ENCODE data around the gene CRTAP. TPM values are rescaled to one million over a fixed set of nuclear protein-coding genes. Genes with fewer than 3 reads are reported as not detected.
"Not testable (repeated sequence)": the region's sequence is repeated elsewhere in the genome, so short reads cannot be mapped to it uniquely, and the experiment has no call there.

The CRTAP gene
- total and polyA plus RNA-seq, 11 donors: 16.1 to 148 (median 80.7) TPM

DNA sequence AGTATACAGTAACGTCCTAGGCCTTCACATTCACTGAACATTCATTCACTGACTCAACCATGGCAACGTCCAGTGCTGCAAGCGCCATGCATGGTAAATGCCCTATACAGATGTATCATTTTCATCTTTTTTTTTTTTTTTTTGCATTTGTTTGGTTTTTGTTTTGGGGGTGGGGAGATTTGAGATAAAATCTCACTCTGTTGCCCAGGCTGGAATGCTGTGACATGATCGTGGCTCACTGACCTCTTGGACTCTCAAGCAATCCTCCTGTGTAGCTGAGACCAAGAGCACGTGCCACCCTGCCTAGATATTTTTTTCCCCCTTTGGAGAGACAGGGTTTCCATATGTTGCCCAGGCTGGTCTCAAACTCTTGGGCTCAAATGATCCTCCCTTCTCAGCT lies 67.4 kb downstream of the CRTAP start:
- Histone ChIP-seq H3K27ac (no peak overlapping the region), H3K27me3 (no peaks in the 10 kb centered on the region)
- 79 to 92% (median 84%) methylated on average over 5 of the region's 5 CpGs for WGBS, 4 donors

DNA sequence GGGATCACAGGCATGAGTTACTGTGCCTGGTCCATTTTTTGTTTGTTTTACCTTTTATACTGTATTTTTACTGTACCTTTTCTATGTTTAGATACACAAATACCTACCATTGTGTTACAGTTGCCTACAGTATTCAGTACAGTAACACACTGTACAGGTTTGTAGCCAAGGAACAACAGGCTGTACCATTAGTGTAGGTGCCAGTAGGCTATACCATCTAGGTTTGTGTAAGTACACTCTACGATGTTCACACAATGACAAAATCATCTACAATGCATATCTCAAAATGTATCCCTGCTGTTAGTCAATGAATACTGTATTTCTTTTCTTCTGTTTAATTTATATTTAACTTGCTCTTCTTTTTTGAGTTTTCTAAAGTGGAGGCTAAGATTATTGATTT lies 67.8 kb downstream of the CRTAP start:
- H3K27me3 ChIP-seq; H3K4me3 ChIP-seq; intact Hi-C loops (cut with DNase I); DNase-seq; H3K27ac ChIP-seq; H3K4me1 ChIP-seq; H3K36me3 ChIP-seq: not testable (repeated sequence)
- 90 to 100% (median 94%) methylated on average over 1 of the region's 1 CpG for WGBS, 4 donors
- peak in 1 of 4 donors; percentile 47 for ATAC-seq
- H3K9me3 ChIP-seq: peaks cover 0 to 39% (median 11%) of the 10 kb centered on the region in 12 donors

More for the DNA sequence above, 67.4 kb downstream of the CRTAP start:
- Histone ChIP-seq H3K4me3 (no peak overlapping the region), H3K9me3 (peaks cover 0 to 39% (median 11%) of the 10 kb centered on the region in 12 donors), H3K36me3 (no peaks in the 10 kb centered on the region), H3K4me1 (no peaks in the 10 kb centered on the region)
- no peak for ATAC-seq
- intact Hi-C loops (cut with DNase I): no loop called here
- TF ChIP-seq POLR2A (IDR thresholded peaks at IDR 0.05): no peak
- TF ChIP-seq, protein P1, sequence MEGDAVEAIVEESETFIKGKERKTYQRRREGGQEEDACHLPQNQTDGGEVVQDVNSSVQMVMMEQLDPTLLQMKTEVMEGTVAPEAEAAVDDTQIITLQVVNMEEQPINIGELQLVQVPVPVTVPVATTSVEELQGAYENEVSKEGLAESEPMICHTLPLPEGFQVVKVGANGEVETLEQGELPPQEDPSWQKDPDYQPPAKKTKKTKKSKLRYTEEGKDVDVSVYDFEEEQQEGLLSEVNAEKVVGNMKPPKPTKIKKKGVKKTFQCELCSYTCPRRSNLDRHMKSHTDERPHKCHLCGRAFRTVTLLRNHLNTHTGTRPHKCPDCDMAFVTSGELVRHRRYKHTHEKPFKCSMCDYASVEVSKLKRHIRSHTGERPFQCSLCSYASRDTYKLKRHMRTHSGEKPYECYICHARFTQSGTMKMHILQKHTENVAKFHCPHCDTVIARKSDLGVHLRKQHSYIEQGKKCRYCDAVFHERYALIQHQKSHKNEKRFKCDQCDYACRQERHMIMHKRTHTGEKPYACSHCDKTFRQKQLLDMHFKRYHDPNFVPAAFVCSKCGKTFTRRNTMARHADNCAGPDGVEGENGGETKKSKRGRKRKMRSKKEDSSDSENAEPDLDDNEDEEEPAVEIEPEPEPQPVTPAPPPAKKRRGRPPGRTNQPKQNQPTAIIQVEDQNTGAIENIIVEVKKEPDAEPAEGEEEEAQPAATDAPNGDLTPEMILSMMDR (IDR thresholded peaks at IDR 0.05): no peak
- DNase-seq: no peak

DNA sequence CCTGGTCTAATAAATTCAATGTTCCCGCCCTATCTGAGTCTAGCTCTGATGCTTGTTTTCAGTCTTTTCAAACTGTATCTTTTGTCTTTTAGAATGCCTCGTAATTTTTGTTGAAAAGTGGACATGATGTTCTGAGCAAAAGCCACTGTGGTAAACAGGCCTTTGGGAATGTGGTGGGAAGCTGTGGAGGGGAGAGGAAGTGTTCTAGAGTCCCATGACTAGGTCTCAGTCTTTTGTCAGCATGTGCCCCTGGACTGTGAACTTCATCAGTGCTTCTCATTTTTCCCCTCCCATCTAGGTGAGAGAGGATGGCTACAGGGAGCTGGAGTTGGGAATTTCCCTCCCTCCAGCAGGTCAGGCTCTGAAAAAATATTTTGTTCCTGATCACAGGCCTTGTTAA lies 71.0 kb downstream of the CRTAP start:
- no peak for DNase-seq
- H3K36me3 ChIP-seq: no peaks in the 10 kb centered on the region
- no peak overlapping the region for H3K4me3 ChIP-seq
- peaks cover 0 to 18% (median 2%) of the 10 kb centered on the region in 12 donors for H3K9me3 ChIP-seq
- no peak for ATAC-seq
- TF ChIP-seq POLR2A (IDR thresholded peaks at IDR 0.05): no peak
- TF ChIP-seq, protein P1 (IDR thresholded peaks at IDR 0.05): no peak
- no peak overlapping the region for H3K27ac ChIP-seq
- intact Hi-C loops (cut with DNase I): no loop called here
- no peaks in the 10 kb centered on the region for H3K4me1 ChIP-seq
- H3K27me3 ChIP-seq: no peaks in the 10 kb centered on the region
- 84 to 87% (median 85%) methylated on average over 2 of the region's 2 CpGs for WGBS, 4 donors

DNA sequence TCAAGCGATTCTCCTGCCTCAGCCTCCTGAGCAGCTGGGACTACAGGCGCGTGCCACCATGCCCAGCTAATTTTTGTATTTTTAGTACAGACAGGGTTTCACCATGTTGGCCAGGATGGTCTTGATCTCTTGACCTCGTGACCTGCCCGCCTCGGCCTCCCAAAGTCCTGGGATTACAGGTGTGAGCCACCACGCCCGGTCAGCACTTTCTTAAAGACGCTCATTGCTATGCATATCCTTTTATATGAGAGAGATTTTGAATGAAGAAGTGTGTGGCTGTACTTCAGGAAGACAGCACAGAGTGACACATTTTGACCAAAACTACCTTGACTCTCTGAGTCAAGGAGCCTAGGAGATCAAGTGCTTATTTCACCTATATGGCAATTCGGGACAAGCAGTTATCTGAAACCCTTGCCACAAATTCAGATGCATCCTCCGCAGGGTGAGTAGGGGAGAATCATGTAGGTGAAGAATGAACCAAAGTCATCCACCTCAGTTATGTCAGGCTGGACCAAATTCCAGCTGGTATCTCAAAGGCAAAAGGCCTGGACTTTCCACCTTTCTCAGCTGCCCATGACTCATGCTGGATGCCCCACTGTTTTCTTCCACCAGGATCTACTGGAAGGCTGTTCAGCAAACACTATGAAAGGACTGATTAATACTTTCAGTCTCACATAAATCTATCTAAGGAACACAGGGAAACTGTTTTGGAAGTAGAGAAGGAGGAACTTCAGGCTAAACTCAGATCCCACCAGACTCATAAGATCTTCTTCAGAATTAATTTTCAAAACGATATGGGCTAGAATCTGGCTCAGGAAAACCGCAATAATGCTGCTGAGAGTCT lies 72.9 kb downstream of the CRTAP start:
- no peak overlapping the region for H3K27ac ChIP-seq
- peaks cover 0 to 15% (median 2%) of the 10 kb centered on the region in 12 donors for H3K9me3 ChIP-seq
- intact Hi-C loops (cut with DNase I): no loop called here
- no peak for DNase-seq
- no peak overlapping the region for H3K4me3 ChIP-seq
- H3K4me1 ChIP-seq: no peaks in the 10 kb centered on the region
- H3K27me3 ChIP-seq: no peaks in the 10 kb centered on the region
- WGBS, 4 donors: 92 to 97% (median 93%) methylated on average over 13 of the region's 13 CpGs
- ATAC-seq: no peak
- H3K36me3 ChIP-seq: no peaks in the 10 kb centered on the region
- no peak for TF ChIP-seq POLR2A (IDR thresholded peaks at IDR 0.05)
- TF ChIP-seq, protein P1 (IDR thresholded peaks at IDR 0.05): no peak

DNA sequence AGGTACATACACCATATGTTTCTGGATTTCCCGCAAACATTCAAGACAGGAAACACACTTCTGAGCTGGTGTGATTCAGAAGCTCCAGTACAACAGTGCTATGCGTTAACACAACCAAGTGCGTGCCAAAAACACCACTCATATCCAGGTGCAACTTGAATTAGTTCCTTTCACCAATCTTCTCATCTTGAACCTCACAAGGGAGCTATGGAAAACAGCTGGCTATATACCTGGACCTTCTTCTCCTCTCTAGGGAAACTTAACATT lies 73.5 kb downstream of the CRTAP start:
- H3K9me3 ChIP-seq: peaks cover 0 to 10% (median under 1%) of the 10 kb centered on the region in 12 donors
- no peaks in the 10 kb centered on the region for H3K27me3 ChIP-seq
- 79 to 93% (median 84%) methylated on average over 3 of the region's 3 CpGs for WGBS, 4 donors
- no peak overlapping the region for H3K27ac ChIP-seq
- intact Hi-C loops (cut with DNase I): no loop called here
- TF ChIP-seq, protein P1 (IDR thresholded peaks at IDR 0.05): no peak
- ATAC-seq (no peak), DNase-seq (no peak)
- no peak overlapping the region for H3K4me3 ChIP-seq
- H3K4me1 ChIP-seq: no peaks in the 10 kb centered on the region
- H3K36me3 ChIP-seq: no peaks in the 10 kb centered on the region
